ENCODE data around the gene TGFBRAP1.
A peak's percentile ranks its signal among the peaks of the same experiment; 100 is the strongest.

Gene TGFBRAP1

DNA sequence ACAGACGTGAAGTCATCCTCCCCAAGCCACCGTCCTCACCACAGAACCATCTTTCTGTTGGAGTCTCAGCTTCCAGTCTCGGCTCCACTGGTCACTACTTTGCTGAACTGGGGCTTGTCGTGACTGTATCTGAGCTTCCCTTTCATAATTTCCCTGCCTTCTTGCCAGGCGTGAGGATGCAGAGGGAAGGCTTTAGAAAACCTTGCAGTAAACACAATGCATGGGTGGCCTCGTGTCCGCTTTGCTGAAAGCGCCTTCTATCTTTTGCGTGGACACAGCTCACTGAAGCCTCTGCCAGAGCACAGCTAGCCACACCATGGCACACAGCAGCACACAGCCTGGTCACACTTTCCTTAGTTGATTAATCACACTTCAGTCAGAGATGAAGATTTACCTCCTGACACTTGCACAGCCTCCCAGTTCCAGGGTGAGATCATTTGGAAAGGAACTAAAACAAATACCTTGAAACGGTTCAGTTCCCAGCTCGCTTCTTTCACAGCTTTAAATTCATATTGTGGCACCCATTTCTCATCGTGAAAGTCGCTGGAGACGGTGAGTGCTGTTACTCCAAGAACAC, 90.8 kb downstream of the TGFBRAP1 start:
- DNase-seq (ENCODE audit: low read depth): no peak

DNA sequence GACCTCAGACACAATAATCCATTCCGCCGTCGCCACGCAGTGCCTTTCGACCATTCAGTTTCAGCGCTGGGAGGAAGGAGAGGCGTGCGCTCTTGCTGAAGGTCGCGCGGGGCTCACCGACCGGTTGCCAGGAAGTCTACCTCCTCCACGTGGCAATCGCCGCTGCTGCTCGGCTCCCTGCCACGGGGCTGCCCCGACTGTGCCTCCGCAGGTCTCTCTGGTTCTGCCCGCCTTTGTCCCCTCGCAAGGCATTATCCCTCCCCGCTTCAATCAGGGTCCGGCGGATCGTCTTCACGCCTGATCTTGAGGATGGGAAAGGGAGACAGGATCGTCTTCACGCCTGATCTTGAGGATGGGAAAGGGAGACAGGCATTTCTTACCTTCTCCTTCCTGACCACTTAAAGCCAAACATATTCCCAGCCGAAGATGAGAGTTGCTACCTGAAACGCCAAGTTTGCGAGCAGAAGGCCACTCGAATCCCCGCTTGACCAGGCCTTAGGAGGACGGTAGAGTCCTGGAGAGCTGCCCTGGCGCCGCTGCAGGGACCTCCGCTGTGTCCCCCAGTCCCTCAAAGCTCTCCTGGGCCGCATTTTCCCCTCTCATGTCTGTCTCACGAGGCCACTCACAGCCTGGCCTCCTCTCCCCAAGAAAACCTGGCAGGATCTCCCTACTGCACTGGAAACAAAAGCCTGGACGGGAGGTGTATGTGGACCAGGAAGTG, 92.3 kb downstream of the TGFBRAP1 start:
- no peak for DNase-seq (ENCODE audit: low read depth)

DNA sequence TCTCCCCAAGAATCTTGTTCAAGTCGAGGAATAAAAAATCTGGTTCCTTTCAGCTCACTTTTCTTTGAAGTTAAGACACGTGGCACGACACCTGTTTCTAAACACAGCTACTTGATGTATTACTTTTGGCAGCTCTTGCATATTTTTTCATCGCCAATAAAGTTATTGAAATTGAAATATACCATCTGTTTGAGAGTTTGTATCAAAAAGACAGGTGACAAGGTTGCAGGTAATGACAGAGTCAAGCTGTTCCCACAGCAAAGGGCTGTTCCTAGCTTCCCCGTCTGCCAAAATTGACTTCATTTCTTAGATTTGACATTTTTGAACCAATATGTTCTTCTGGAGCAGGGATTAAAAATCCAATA, 93.5 kb downstream of the TGFBRAP1 start:
- no peak for DNase-seq (ENCODE audit: low read depth)

DNA sequence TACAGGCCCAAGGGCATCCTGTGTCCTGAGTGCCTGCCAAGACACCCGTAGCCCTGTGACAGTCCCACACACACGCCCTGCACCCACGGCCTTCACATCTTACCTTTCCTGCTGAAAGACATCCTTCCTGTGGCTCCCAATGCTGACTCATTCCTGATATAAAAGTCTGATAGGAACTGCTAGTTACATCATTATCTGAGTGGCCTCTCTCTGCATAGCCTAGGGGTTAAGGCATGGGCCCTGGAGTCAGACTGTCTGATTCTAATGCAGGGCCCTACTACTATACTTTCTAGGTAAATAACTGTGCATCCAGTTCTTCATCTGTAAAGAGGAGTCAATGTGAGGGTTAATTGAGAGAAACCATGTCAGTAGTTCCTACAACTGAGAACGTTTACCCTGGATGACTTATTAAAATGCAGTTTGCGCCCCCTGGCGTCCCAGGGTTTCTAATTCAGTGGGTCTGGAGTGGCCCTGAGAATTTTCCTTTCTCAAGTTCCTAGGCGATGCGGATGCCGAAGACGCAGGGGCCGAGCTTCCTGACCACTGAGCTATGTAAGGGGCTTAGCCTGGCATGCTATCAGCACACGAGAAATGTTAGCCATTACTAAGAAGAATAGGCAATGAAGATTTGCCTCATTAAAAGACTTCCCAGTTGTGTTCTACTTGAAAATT, 94.0 kb downstream of the TGFBRAP1 start:
- peak; percentile 49 for DNase-seq (ENCODE audit: low read depth)

DNA sequence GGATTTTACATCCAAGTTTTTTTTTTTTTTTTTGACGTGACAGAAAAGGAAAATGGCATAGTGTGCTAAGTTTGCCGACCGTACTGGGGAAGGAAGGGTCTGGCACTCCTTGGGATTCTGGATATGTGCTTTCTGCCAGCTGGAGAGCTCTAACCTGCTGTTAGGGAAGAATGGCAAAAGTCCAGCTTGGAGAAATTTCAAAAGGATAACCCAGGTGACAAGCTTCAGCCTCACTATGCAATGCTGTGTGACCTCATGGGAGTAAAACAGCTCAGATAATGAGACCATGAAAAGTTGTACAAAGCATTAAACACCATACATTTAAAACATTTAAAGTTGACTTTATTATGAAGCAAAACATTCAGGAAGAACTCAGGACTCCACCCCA, 98.3 kb downstream of the TGFBRAP1 start:
- DNase-seq (ENCODE audit: low read depth): no peak

DNA sequence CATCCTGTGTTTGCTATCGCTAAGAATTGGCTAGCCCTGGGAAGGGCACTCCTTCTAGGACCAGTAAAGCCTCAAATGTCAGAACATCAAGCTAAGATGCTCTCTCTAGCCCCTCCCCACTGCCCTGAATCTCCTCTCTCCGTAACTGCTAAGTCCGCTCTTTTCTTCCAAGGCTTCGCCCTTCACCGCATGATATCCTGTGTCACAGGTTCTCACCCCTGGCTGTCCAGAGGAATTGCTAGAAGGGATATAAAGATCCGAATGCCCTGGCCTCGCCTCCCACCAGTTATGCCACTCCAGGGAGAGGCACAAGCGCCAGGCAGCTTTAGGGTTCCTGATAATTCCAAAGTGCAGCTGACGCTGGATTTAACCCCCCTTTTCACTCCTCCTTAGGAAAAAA, 105.1 kb downstream of the TGFBRAP1 start:
- no peak for DNase-seq (ENCODE audit: low read depth)

DNA sequence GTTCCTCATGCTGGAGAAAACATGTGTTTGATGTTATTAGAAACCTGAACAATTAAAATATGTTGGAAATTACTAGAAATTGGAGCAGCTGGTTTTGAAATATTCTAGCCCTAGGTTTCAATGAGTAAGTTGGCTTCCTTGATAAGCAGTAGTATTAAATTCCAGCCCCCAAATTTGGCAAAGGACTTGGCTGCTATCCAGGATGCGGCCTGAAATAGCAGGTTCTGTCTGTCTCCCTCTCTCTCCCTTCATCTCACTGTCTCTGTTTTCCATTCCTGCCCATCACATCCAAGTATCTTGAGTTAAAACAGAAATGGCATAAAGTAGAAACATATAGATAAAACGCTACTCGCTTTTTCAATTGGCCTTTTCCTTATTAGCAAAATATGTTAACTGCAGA, 108.9 kb downstream of the TGFBRAP1 start:
- no peak for DNase-seq (ENCODE audit: low read depth)

DNA sequence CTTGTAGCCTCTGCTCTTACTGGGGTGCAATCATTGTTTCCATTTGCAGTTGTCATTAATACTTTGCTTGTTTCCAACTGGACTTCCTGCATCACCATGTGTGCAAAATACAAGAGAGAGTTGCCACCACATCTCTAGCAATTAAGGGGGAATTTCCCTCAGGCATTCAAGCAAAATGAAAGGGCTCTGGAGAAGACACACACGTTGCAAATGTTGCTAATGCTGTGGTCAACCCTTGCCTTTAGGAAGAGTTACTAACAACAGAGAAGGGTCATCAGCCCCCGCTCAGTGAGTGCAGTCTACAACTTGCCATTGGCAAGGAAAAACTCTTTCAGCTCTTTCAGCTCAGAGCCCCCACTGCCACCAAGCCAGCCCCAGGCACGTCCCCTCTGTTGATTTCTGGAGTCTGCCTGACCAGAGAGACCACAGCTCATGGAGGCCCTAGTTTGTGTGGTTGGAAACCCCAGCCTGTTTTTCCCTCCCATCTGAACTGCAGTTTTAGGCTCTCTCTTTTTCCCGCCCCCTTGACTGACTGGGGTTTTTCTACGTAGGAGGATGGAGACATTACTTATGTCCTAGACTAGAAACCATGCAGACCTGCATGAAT, 113.8 kb downstream of the TGFBRAP1 start:
- no peak for DNase-seq (ENCODE audit: low read depth)
